NCI-H2196 treated with DMSO at 0.1 percent for 48 hours (cell line): ENCODE data around the gene FRMD5.
"Not testable (repeated sequence)": the region's sequence is repeated elsewhere in the genome, so short reads cannot be mapped to it uniquely, and the experiment has no call there.

ENCODE experiments used
- DNase-seq: peaks from one replicate; lab custom pipeline; 2025; ENCODE audit not compliant: unreplicated experiment; lab: John Stamatoyannopoulos, UW

The FRMD5 gene

GRCh38 chr15:44034933-44035624 is 160.0 kb downstream of the FRMD5 start:
- DNase-seq: no peak

- no peak for DNase-seq
These were observed 160.7 kb downstream of the FRMD5 start for GRCh38 chr15:44034334-44034733.

- no peak for DNase-seq
These were observed 161.2 kb downstream of the FRMD5 start for GRCh38 chr15:44033894-44034293.

- DNase-seq: not testable (repeated sequence)
These were observed 162.3 kb downstream of the FRMD5 start for GRCh38 chr15:44032820-44033219.

- no peak for DNase-seq
These were observed 165.0 kb downstream of the FRMD5 start for GRCh38 chr15:44029940-44030568.

GRCh38 chr15:44029003-44029402 is 166.1 kb downstream of the FRMD5 start:
- no peak for DNase-seq

GRCh38 chr15:44028349-44028748 is 166.7 kb downstream of the FRMD5 start:
- no peak for DNase-seq

GRCh38 chr15:44024155-44024554 is 170.9 kb downstream of the FRMD5 start:
- DNase-seq: no peak

- DNase-seq: no peak
These were observed 171.9 kb downstream of the FRMD5 start for GRCh38 chr15:44023176-44023575.

- DNase-seq: no peak
These were observed 176.9 kb downstream of the FRMD5 start for GRCh38 chr15:44018151-44018550.

- no peak for DNase-seq
These were observed 179.3 kb downstream of the FRMD5 start for GRCh38 chr15:44015545-44016305.

GRCh38 chr15:44011238-44011854 is 183.7 kb downstream of the FRMD5 start:
- DNase-seq: no peak

GRCh38 chr15:44010089-44010488 is 185.0 kb downstream of the FRMD5 start:
- DNase-seq: no peak

- no peak for DNase-seq
These were observed 186.0 kb downstream of the FRMD5 start for GRCh38 chr15:44009038-44009437.

GRCh38 chr15:44000248-44000647 is 194.8 kb downstream of the FRMD5 start:
- DNase-seq: not testable (repeated sequence)

- no peak for DNase-seq
These were observed 196.5 kb downstream of the FRMD5 start for GRCh38 chr15:43998607-43999006.

GRCh38 chr15:43991206-43991605 is 203.9 kb downstream of the FRMD5 start:
- no peak for DNase-seq

- DNase-seq: no peak
These were observed 205.1 kb downstream of the FRMD5 start for GRCh38 chr15:43989938-43990337.

GRCh38 chr15:43988900-43989299 is 206.2 kb downstream of the FRMD5 start:
- DNase-seq: no peak

GRCh38 chr15:43987924-43988323 is 207.1 kb downstream of the FRMD5 start:
- no peak for DNase-seq

- DNase-seq: no peak
These were observed 208.9 kb downstream of the FRMD5 start for GRCh38 chr15:43985976-43986680.
